IMR-90 (cell line): ENCODE data around the gene DPP6. TPM values are rescaled to one million over a fixed set of nuclear protein-coding genes. Genes with fewer than 3 reads are reported as not detected.

ENCODE experiments used
- ATAC-seq: fragments of 200-7000 bp; cut with Tn5 transposase; 2 replicates; pipeline ENCODE4 v1.9.1; 2020; ENCODE audit warnings: low read depth, mild to moderate bottlenecking, moderate library complexity
- BruUV-seq: library from RNA; stranded (reverse); fragments of 400-500 nt; replicated peaks from 2 replicates; lab custom pipeline; 2021; lab: Mats Ljungman, UMichigan
- CTCF ChIA-PET: fragments of 300-600 bp; formaldehyde crosslinking; extraction: SDS; loops from one replicate; lab custom pipeline; 2021; ENCODE audit warnings: antibody characterized with exemption; lab: Yijun Ruan, JAX
- POLR2A ChIA-PET: fragments of 300-600 bp; sonication (Branson Sonifier 250); formaldehyde crosslinking; loops from one replicate; lab custom pipeline; 2022; ENCODE audit warnings: antibody characterized with exemption; ENCODE audit not compliant: unreplicated experiment; lab: Charles Lee
- DNase-seq: peaks from one replicate; pipeline ENCODE4 v3.0.0; 2013
- H2AFZ ChIP-seq: replicated peaks from 2 replicates; pipeline ENCODE3; 2013; ENCODE audit warnings: low read length, mild to moderate bottlenecking; ENCODE audit not compliant: poor library complexity
- H2AK5ac ChIP-seq: 2 replicates; pipeline ENCODE4 v1.6.1; 2013; ENCODE audit warnings: low read depth, low read length, inconsistent platforms
- H2AK9ac ChIP-seq: replicated peaks from 2 replicates; pipeline ENCODE3; 2013; ENCODE audit warnings: mild to moderate bottlenecking, low read depth, low read length, moderate library complexity; ENCODE audit not compliant: poor library complexity
- H2BK120ac ChIP-seq: 2 replicates; pipeline ENCODE4 v1.6.1; 2013; ENCODE audit warnings: low read depth, low read length, inconsistent platforms
- H2BK15ac ChIP-seq: 3 replicates; pipeline ENCODE4 v1.6.1; 2013; ENCODE audit warnings: low read depth, low read length, inconsistent platforms
- H2BK20ac ChIP-seq: 2 replicates; pipeline ENCODE4 v1.6.1; 2013; ENCODE audit warnings: low read depth, mild to moderate bottlenecking, inconsistent platforms, low read length, moderate library complexity
- H2BK5ac ChIP-seq: 2 replicates; pipeline ENCODE4 v1.6.1; 2013; ENCODE audit warnings: mild to moderate bottlenecking, low read depth, low read length, inconsistent platforms; ENCODE audit not compliant: poor library complexity, severe bottlenecking
- H3K14ac ChIP-seq: replicated peaks from 2 replicates; pipeline ENCODE4 v1.6.1; 2013; ENCODE audit warnings: low read depth, low read length, inconsistent platforms
- H3K18ac ChIP-seq: 2 replicates; pipeline ENCODE4 v1.6.1; 2013; ENCODE audit warnings: low read depth, low read length, control low read depth
- H3K23ac ChIP-seq: 2 replicates; pipeline ENCODE4 v1.6.1; 2013; ENCODE audit warnings: low read depth, low read length, inconsistent platforms
- H3K27ac ChIP-seq: 2 replicates; pipeline ENCODE4 v1.5.1; 2013; ENCODE audit warnings: mild to moderate bottlenecking, control low read depth, low read length; ENCODE audit not compliant: insufficient read depth
- H3K27me3 ChIP-seq: 2 replicates; pipeline ENCODE4 v1.6.1; 2013; ENCODE audit warnings: low read length; ENCODE audit not compliant: control insufficient read depth, insufficient read depth
- H3K36me3 ChIP-seq: 2 replicates; pipeline ENCODE4 v1.6.1; 2013; ENCODE audit warnings: low read length, mixed read lengths; ENCODE audit not compliant: control insufficient read depth, insufficient read depth
- H3K4ac ChIP-seq: 2 replicates; pipeline ENCODE4 v1.6.1; 2013; ENCODE audit warnings: low read depth, low read length, inconsistent platforms
- H3K4me1 ChIP-seq: 2 replicates; pipeline ENCODE4 v1.6.1; 2013; ENCODE audit warnings: low read length, mixed read lengths; ENCODE audit not compliant: control insufficient read depth, insufficient read depth
- H3K4me2 ChIP-seq: 2 replicates; pipeline ENCODE4 v1.6.1; 2013; ENCODE audit warnings: low read depth, mild to moderate bottlenecking, control low read depth, low read length, moderate library complexity
- H3K4me3 ChIP-seq: 2 replicates; pipeline ENCODE4 v1.5.1; 2013; ENCODE audit warnings: low read depth, mild to moderate bottlenecking, control low read depth, low read length, moderate library complexity; ENCODE audit not compliant: insufficient read depth
- H3K56ac ChIP-seq: 2 replicates; pipeline ENCODE4 v1.6.1; 2013; ENCODE audit warnings: low read length, inconsistent platforms; ENCODE audit not compliant: insufficient read depth; ENCODE audit errors: extremely low read depth
- H3K79me1 ChIP-seq, 2 experiments: 2 replicates each; pipeline ENCODE4 v1.6.1; 2013; ENCODE audit warnings: low read length in 2 of 2, inconsistent platforms in 1 of 2, low read depth in 1 of 2
- H3K9ac ChIP-seq: 2 replicates; pipeline ENCODE4 v1.6.1; 2013; ENCODE audit warnings: low read depth, low read length, control low read depth
- H3K9me1 ChIP-seq: 2 replicates; pipeline ENCODE4 v1.6.1; 2013; ENCODE audit warnings: low read length, inconsistent platforms; ENCODE audit not compliant: insufficient read depth
- H3K9me3 ChIP-seq: 2 replicates; pipeline ENCODE4 v1.6.1; 2013; ENCODE audit warnings: low read length; ENCODE audit not compliant: control insufficient read depth, insufficient read depth
- H4K20me1 ChIP-seq: 2 replicates; pipeline ENCODE4 v1.6.1; 2013; ENCODE audit warnings: low read length, inconsistent platforms; ENCODE audit not compliant: insufficient read depth
- H4K5ac ChIP-seq: 2 replicates; pipeline ENCODE4 v1.6.1; 2013; ENCODE audit warnings: mild to moderate bottlenecking, low read depth, low read length, control low read depth
- H4K8ac ChIP-seq, 2 experiments: 2 replicates each; pipeline ENCODE4 v1.6.1; 2013; ENCODE audit warnings: low read depth in 2 of 2, low read length in 2 of 2, control low read depth in 1 of 2, inconsistent platforms in 1 of 2
- H4K91ac ChIP-seq: 2 replicates; pipeline ENCODE4 v1.6.1; 2013; ENCODE audit warnings: low read depth, low read length, inconsistent platforms; ENCODE audit not compliant: insufficient read depth
- FOS ChIP-seq: fragments of 150-350 bp; IDR thresholded peaks from 2 replicates; pipeline ENCODE4 v1.6.1; 2016; ENCODE audit warnings: low read depth, low read length
- MAFK ChIP-seq: IDR thresholded peaks from 2 replicates; pipeline ENCODE4 v1.6.1; 2012; ENCODE audit warnings: low read depth, low read length, improper control_type of control experiment
- RFX5 ChIP-seq: IDR thresholded peaks from 2 replicates; pipeline ENCODE4 v1.8.0; 2012; ENCODE audit warnings: low read depth, mild to moderate bottlenecking, low read length, moderate library complexity
- WGBS, 2 experiments: methylation state at CpG; one replicate each; pipeline versions ENCODE4 v1.1.5 to v1.1.7; 2013; ENCODE audit warnings: missing lambda C conversion rate in 2 of 2; ENCODE audit not compliant: insufficient read length in 1 of 2; ENCODE audit errors: extremely low coverage in 2 of 2; 5-methylcytosine and 5-hydroxymethylcytosine counted together
- dilution Hi-C: fragments of 300-500 bp; cut with HindIII; formaldehyde crosslinking; loops from one replicate; pipeline ENCODE4 v1.14.3; 2018; ENCODE audit warnings: low sequenced_read_pairs; ENCODE audit not compliant: unreplicated experiment
- in situ Hi-C: fragments of 300-500 bp; cut with MboI; formaldehyde crosslinking; loops from 3 replicates; pipeline ENCODE4 v1.14.3; 2019; ENCODE audit warnings: low sequenced_read_pairs, inconsistent platforms, mixed read lengths
- intact Hi-C: fragments of 100-400 bp; cut with micrococcal nuclease; formaldehyde crosslinking; loops from 2 replicates; pipeline ENCODE4 v1.10.0; 2022
- polyA plus RNA-seq, 3 experiments: library from polyadenylated mRNA; depleted of rRNA; stranded (reverse); fragments of >200 nt; gene quantifications; 2 replicates each; pipeline ENCODE4 v1.2.3, GENCODE V29; 2012; ENCODE audit warnings: low replicate concordance in 1 of 3
- total RNA-seq: library from RNA; depleted of rRNA; stranded (reverse); fragments of >200 nt; gene quantifications from 2 replicates; pipeline ENCODE4 v1.2.3, GENCODE V29; 2012
- TF ChIP-seq, protein P1 (sequence below): fragments of 150-350 bp; IDR thresholded peaks from 2 replicates; pipeline ENCODE4 v1.6.1; 2017; ENCODE audit warnings: mild to moderate bottlenecking, antibody characterized with exemption, low read length, low read depth

DPP6 gene
- total and polyA plus RNA-seq, 2 of the 4 experiments (the other 2 are of a cell fraction): not detected

GRCh38 chr7:154817224-154817896 lies 765.2 kb downstream of the DPP6 start:
- no peaks in the 10 kb centered on the region for H4K20me1 ChIP-seq
- no peaks in the 10 kb centered on the region for H3K36me3 ChIP-seq
- POLR2A ChIA-PET: no interaction called here
- H2BK120ac ChIP-seq: no peak overlapping the region
- H2BK5ac ChIP-seq: no peak overlapping the region
- no peak overlapping the region for H3K4me3 ChIP-seq
- no peak overlapping the region for H2AFZ ChIP-seq
- CTCF ChIA-PET: no interaction called here
- H3K9ac ChIP-seq: no peak overlapping the region
- H3K23ac ChIP-seq: no peak overlapping the region
- H3K79me1 ChIP-seq: no peaks in the 10 kb centered on the region
- DNase-seq (no peak), ATAC-seq (no peak)
- H3K56ac ChIP-seq: no peak overlapping the region
- peaks cover 25% of the 10 kb centered on the region; the same call in 1 of the 2 replicates for H3K9me3 ChIP-seq
- in situ Hi-C loops: no loop called here
- no peak overlapping the region for H3K27ac ChIP-seq
- H2BK15ac ChIP-seq: no peak overlapping the region
- whole genome bisulfite sequencing, 2 experiments: 81% methylated on average over 7 of the region's 7 CpGs; no CpG with 5 or more reads in 1 of the 2 experiments
- dilution Hi-C loops: no loop called here
- H4K91ac ChIP-seq: no peak overlapping the region
- no peak overlapping the region for H2AK9ac ChIP-seq
- H3K4me2 ChIP-seq: no peak overlapping the region
- no peaks in the 10 kb centered on the region for H3K4me1 ChIP-seq
- H4K5ac ChIP-seq: no peak overlapping the region
- intact Hi-C loops: no loop called here
- TF ChIP-seq, protein P1, sequence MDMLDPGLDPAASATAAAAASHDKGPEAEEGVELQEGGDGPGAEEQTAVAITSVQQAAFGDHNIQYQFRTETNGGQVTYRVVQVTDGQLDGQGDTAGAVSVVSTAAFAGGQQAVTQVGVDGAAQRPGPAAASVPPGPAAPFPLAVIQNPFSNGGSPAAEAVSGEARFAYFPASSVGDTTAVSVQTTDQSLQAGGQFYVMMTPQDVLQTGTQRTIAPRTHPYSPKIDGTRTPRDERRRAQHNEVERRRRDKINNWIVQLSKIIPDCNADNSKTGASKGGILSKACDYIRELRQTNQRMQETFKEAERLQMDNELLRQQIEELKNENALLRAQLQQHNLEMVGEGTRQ: no peak
- TF ChIP-seq FOS (no peak), RFX5 (no peak), MAFK (no peak)
- H4K8ac ChIP-seq: no peak overlapping the region
- no TSS peak for BruUV-seq
- no peak overlapping the region for H3K18ac ChIP-seq
- H2AK5ac ChIP-seq: no peak overlapping the region
- no peak overlapping the region for H3K4ac ChIP-seq
- no peaks in the 10 kb centered on the region for H3K27me3 ChIP-seq
- H2BK20ac ChIP-seq: no peak overlapping the region
- H3K14ac ChIP-seq: no peak overlapping the region
- no peaks in the 10 kb centered on the region for H3K9me1 ChIP-seq
